Memory B cell (primary cell): ENCODE data around the gene GLIS1.

Source experiments
- ATAC-seq: fragments of 150-1000 bp; cut with Tn5 transposase; 2 replicates; pipeline ENCODE4 v1.10.0; 2021; ENCODE audit warnings: low read depth, mild to moderate bottlenecking, moderate library complexity
- DNase-seq, 2 donors: peaks; one replicate each; pipeline ENCODE4 v3.0.0; 2022; ENCODE audit warnings: low spot score in 2 of 2
- H3K27ac Mint-ChIP-seq: one replicate; pipeline ENCODE4 v1.8.0; 2022; ENCODE audit warnings: mild to moderate bottlenecking, moderate library complexity, mixed read lengths
- H3K27me3 Mint-ChIP-seq: one replicate; pipeline ENCODE4 v1.8.0; 2022; ENCODE audit warnings: mixed read lengths
- H3K36me3 Mint-ChIP-seq: one replicate; pipeline ENCODE4 v1.8.0; 2022; ENCODE audit warnings: mild to moderate bottlenecking, mixed read lengths
- H3K4me1 Mint-ChIP-seq: one replicate; pipeline ENCODE4 v1.8.0; 2022; ENCODE audit warnings: mixed read lengths
- H3K4me3 Mint-ChIP-seq: one replicate; pipeline ENCODE4 v1.8.0; 2022; ENCODE audit warnings: mild to moderate bottlenecking, moderate library complexity, mixed read lengths
- H3K9me3 Mint-ChIP-seq: one replicate; pipeline ENCODE4 v1.8.0; 2022; ENCODE audit warnings: mixed read lengths

GLIS1 gene

GRCh38 chr1:53592985-53593757 is 145.8 kb downstream of the GLIS1 start:
- Mint-ChIP-seq H3K27ac (no peak overlapping the region), H3K4me3 (no peak overlapping the region), H3K9me3 (no peaks in the 10 kb centered on the region), H3K4me1 (no peaks in the 10 kb centered on the region), H3K27me3 (peaks cover 8% of the 10 kb centered on the region), H3K36me3 (no peaks in the 10 kb centered on the region)
- ATAC-seq (no peak), DNase-seq (no peak)

- H3K4me3 Mint-ChIP-seq, result no peak overlapping the region
- no peaks in the 10 kb centered on the region for H3K4me1 Mint-ChIP-seq
- no peak for ATAC-seq
- no peaks in the 10 kb centered on the region for H3K36me3 Mint-ChIP-seq
- no peaks in the 10 kb centered on the region for H3K9me3 Mint-ChIP-seq
- DNase-seq, result no peak
- H3K27ac Mint-ChIP-seq, result no peak overlapping the region
- H3K27me3 Mint-ChIP-seq, result peaks cover 8% of the 10 kb centered on the region
These were observed 146.4 kb downstream of the GLIS1 start for GRCh38 chr1:53592521-53592982.

- Mint-ChIP-seq H3K4me1 (no peaks in the 10 kb centered on the region), H3K36me3 (no peaks in the 10 kb centered on the region), H3K9me3 (no peaks in the 10 kb centered on the region), H3K27ac (no peak overlapping the region), H3K27me3 (peaks cover 8% of the 10 kb centered on the region), H3K4me3 (no peak overlapping the region)
- DNase-seq (no peak), ATAC-seq (no peak)
These were observed 147.0 kb downstream of the GLIS1 start for GRCh38 chr1:53591924-53592323.

- no peaks in the 10 kb centered on the region for H3K4me1 Mint-ChIP-seq
- no peak overlapping the region for H3K4me3 Mint-ChIP-seq
- H3K36me3 Mint-ChIP-seq, result no peaks in the 10 kb centered on the region
- peaks cover 8% of the 10 kb centered on the region for H3K27me3 Mint-ChIP-seq
- ATAC-seq (no peak), DNase-seq (no peak)
- H3K27ac Mint-ChIP-seq, result no peak overlapping the region
- no peaks in the 10 kb centered on the region for H3K9me3 Mint-ChIP-seq
These were observed 148.1 kb downstream of the GLIS1 start for GRCh38 chr1:53590531-53591515.

- Mint-ChIP-seq H3K9me3 (no peaks in the 10 kb centered on the region), H3K27me3 (peaks cover 10% of the 10 kb centered on the region), H3K4me3 (no peak overlapping the region), H3K27ac (no peak overlapping the region), H3K36me3 (no peaks in the 10 kb centered on the region), H3K4me1 (no peaks in the 10 kb centered on the region)
- ATAC-seq (no peak), DNase-seq (no peak)
These were observed 148.9 kb downstream of the GLIS1 start for GRCh38 chr1:53590104-53590503.

GRCh38 chr1:53589043-53589887 is 149.7 kb downstream of the GLIS1 start:
- H3K27ac Mint-ChIP-seq, result no peak overlapping the region

GRCh38 chr1:53588053-53588779 is 150.7 kb downstream of the GLIS1 start:
- H3K4me3 Mint-ChIP-seq, result no peak overlapping the region
- DNase-seq (no peak), ATAC-seq (no peak)
- H3K27ac Mint-ChIP-seq, result no peak overlapping the region
- H3K4me1 Mint-ChIP-seq, result no peaks in the 10 kb centered on the region
- peaks cover 11% of the 10 kb centered on the region for H3K27me3 Mint-ChIP-seq
- no peaks in the 10 kb centered on the region for H3K36me3 Mint-ChIP-seq
- H3K9me3 Mint-ChIP-seq, result no peaks in the 10 kb centered on the region

More at GRCh38 chr1:53589043-53589887, 149.7 kb downstream of the GLIS1 start:
- H3K4me1 Mint-ChIP-seq, result no peaks in the 10 kb centered on the region
- peaks cover 9% of the 10 kb centered on the region for H3K27me3 Mint-ChIP-seq
- no peak for DNase-seq
- no peak for ATAC-seq
- H3K36me3 Mint-ChIP-seq, result no peaks in the 10 kb centered on the region
- H3K4me3 Mint-ChIP-seq, result no peak overlapping the region
- H3K9me3 Mint-ChIP-seq, result no peaks in the 10 kb centered on the region

GRCh38 chr1:53587252-53587988 is 151.5 kb downstream of the GLIS1 start:
- no peaks in the 10 kb centered on the region for H3K4me1 Mint-ChIP-seq
- ATAC-seq, result no peak
- H3K9me3 Mint-ChIP-seq, result no peaks in the 10 kb centered on the region
- no peak overlapping the region for H3K4me3 Mint-ChIP-seq
- no peaks in the 10 kb centered on the region for H3K36me3 Mint-ChIP-seq
- H3K27me3 Mint-ChIP-seq, result peaks cover 6% of the 10 kb centered on the region
- no peak for DNase-seq
- no peak overlapping the region for H3K27ac Mint-ChIP-seq

GRCh38 chr1:53586765-53587164 is 152.2 kb downstream of the GLIS1 start:
- ATAC-seq, result no peak
- Mint-ChIP-seq H3K36me3 (no peaks in the 10 kb centered on the region), H3K4me1 (no peaks in the 10 kb centered on the region)

GRCh38 chr1:53585565-53585964 is 153.4 kb downstream of the GLIS1 start:
- Mint-ChIP-seq H3K9me3 (no peaks in the 10 kb centered on the region), H3K4me3 (no peak overlapping the region), H3K27me3 (peaks cover 8% of the 10 kb centered on the region), H3K36me3 (no peaks in the 10 kb centered on the region), H3K27ac (peak overlapping the region; percentile 28), H3K4me1 (no peaks in the 10 kb centered on the region)
- ATAC-seq (no peak), DNase-seq (no peak)

More at GRCh38 chr1:53586765-53587164, 152.2 kb downstream of the GLIS1 start:
- H3K27me3 Mint-ChIP-seq, result peaks cover 5% of the 10 kb centered on the region
- no peak for DNase-seq
- no peaks in the 10 kb centered on the region for H3K9me3 Mint-ChIP-seq
- H3K27ac Mint-ChIP-seq, result no peak overlapping the region
- no peak overlapping the region for H3K4me3 Mint-ChIP-seq

DNA sequence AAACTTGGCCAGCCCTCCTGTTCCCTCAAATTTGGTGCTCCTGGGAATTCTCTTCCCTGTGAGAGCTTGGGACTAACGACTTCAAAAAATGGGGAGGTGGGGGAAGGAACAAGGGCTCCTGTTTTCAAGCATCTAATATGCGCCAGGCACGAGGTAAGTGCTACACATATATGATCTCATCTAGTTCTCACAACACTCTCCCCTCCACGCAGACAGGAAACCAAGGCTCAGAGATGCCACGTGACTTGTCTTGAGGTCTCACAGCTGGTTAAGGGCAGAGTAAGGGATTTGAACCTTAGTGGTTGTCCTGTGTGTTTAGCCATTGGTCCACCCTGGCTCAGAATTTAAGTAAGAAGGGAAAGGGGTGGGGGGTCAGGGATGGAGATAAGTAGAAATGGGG is 153.8 kb downstream of the GLIS1 start:
- Mint-ChIP-seq H3K36me3 (no peaks in the 10 kb centered on the region), H3K4me1 (no peaks in the 10 kb centered on the region), H3K9me3 (no peaks in the 10 kb centered on the region), H3K27me3 (peaks cover 8% of the 10 kb centered on the region), H3K4me3 (no peak overlapping the region), H3K27ac (peak overlapping the region; percentile 28)
- no peak for ATAC-seq
- DNase-seq, result no peak

GRCh38 chr1:53584777-53585107 is 154.2 kb downstream of the GLIS1 start:
- Mint-ChIP-seq H3K4me3 (no peak overlapping the region), H3K27me3 (peaks cover 8% of the 10 kb centered on the region), H3K9me3 (no peaks in the 10 kb centered on the region), H3K27ac (no peak overlapping the region), H3K4me1 (no peaks in the 10 kb centered on the region), H3K36me3 (no peaks in the 10 kb centered on the region)
- no peak for DNase-seq
- ATAC-seq, result no peak
